Peyer's patch (tissue), 4 donors: ENCODE results near the gene MRPL53. TPM values are rescaled to one million over a fixed set of nuclear protein-coding genes. Genes with fewer than 3 reads are reported as not detected.

ENCODE experiments used
- DNase-seq, 3 donors: peaks; one replicate each; pipeline ENCODE4 v3.0.0-alpha.2; 2017 to 2019
- H3K27ac ChIP-seq, 4 donors: fragments of 200-600 bp; sonication (generic); one replicate each; pipeline ENCODE4 v1.5.1; 2016 to 2019
- H3K27me3 ChIP-seq, 2 donors: fragments of 200-600 bp; sonication (generic); one replicate each; pipeline ENCODE4 v1.5.1; 2019
- H3K36me3 ChIP-seq, 3 donors: fragments of 200-600 bp; sonication (generic); one replicate each; pipeline ENCODE4 v1.5.1; 2016 to 2019
- H3K4me1 ChIP-seq, 4 donors: fragments of 200-600 bp; sonication (generic); one replicate each; pipeline ENCODE4 v1.5.1; 2016 to 2019
- H3K4me3 ChIP-seq, 4 donors: fragments of 200-600 bp; sonication (generic); 1 replicate in 3 of 4; 2 replicates in 1 of 4; pipeline ENCODE4 v1.5.1; 2016 to 2019; ENCODE audit warnings: mild to moderate bottlenecking in 1 of 4
- H3K9me3 ChIP-seq, 4 donors: fragments of 200-600 bp; sonication (generic); one replicate each; pipeline ENCODE4 v1.5.1; 2016 to 2019; ENCODE audit warnings: mild to moderate bottlenecking in 1 of 4
- POLR2A ChIP-seq, 2 donors: fragments of 450-650 bp; IDR thresholded peaks; one replicate each; pipeline ENCODE4 v1.5.1; 2017; ENCODE audit warnings: antibody characterized with exemption in 2 of 2, mild to moderate bottlenecking in 2 of 2, moderate library complexity in 2 of 2
- total RNA-seq, 4 donors: library from RNA; depleted of rRNA; stranded (reverse); fragments of >200 nt; gene quantifications; one replicate each; pipeline ENCODE4 v1.1.0, GENCODE V29; 2016
- TF ChIP-seq, protein P1 (sequence below), 6 experiments: fragments of 450-650 bp in 4 of 6; fragments of 200-600 bp in 2 of 6; sonication (generic) in 1 of 6; IDR thresholded peaks; one replicate each; pipeline ENCODE4 v1.5.1; 2017 to 2019; ENCODE audit warnings: antibody characterized with exemption in 6 of 6, mild to moderate bottlenecking in 3 of 6, moderate library complexity in 1 of 6

Gene MRPL53
- total RNA-seq, 4 donors from 2014 or later, result 17.8 to 23.8 (median 20.0) TPM

DNA sequence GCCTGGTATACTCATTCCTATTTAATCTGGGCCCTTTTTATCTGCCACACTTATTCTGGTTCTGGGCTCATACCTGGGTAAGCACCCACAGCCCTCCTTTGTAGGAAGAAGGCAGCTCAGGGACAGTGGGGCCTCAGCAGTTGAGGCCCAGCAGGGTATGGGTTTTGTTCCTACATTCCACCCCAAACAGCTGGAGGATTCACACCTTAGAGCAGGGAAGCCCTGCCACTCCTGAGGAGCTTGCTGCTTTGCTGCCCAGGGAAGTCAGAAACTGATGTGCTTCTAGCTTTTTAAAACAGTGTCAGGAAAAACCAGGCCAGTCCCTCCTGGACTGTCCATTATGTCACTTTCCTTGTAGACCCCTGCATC, 28.1 kb upstream of the MRPL53 start:
- Histone ChIP-seq H3K9me3 (no peaks in the 10 kb centered on the region), H3K4me1 (peaks cover 3 to 64% (median 26%) of the 10 kb centered on the region in 4 donors), H3K36me3 (peaks cover 0 to 8% (median 0%) of the 10 kb centered on the region in 3 donors), H3K27ac (no peak overlapping the region), H3K27me3 (no peaks in the 10 kb centered on the region), H3K4me3 (no peak overlapping the region)
- TF ChIP-seq POLR2A (IDR thresholded peaks at IDR 0.05), result no peak
- TF ChIP-seq, protein P1, sequence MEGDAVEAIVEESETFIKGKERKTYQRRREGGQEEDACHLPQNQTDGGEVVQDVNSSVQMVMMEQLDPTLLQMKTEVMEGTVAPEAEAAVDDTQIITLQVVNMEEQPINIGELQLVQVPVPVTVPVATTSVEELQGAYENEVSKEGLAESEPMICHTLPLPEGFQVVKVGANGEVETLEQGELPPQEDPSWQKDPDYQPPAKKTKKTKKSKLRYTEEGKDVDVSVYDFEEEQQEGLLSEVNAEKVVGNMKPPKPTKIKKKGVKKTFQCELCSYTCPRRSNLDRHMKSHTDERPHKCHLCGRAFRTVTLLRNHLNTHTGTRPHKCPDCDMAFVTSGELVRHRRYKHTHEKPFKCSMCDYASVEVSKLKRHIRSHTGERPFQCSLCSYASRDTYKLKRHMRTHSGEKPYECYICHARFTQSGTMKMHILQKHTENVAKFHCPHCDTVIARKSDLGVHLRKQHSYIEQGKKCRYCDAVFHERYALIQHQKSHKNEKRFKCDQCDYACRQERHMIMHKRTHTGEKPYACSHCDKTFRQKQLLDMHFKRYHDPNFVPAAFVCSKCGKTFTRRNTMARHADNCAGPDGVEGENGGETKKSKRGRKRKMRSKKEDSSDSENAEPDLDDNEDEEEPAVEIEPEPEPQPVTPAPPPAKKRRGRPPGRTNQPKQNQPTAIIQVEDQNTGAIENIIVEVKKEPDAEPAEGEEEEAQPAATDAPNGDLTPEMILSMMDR (IDR thresholded peaks at IDR 0.05), result no peak
- no peak for DNase-seq

DNA sequence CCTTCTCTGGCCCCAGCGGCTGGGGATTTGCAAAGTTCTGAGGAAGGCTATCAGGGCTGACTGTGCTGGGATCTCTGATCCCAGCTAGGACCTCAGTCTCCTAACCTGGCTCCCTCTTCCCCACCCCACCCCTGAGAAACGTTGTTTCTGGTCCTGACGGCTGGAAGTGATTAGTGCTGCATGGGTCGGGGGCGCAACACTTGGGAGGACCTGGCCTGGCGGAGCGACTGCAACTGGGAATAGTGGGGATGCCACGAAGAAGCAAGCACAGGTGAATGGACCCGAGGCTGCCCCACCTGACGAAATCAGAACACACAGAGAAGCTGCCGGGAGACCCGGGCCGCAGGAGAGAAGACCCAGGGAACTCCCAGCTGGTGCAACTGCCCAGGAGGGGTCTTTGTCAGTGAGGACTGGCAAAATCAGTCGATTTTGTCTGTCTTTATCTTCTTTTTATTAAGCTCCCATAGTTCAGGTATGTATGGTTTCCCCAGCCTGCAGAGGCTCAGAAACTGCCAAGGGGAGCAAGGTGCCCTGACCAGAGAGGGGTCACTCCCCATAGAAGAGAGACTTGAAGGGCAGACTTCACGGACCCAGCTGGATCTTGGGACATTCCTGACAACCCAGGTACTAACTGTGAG, 27.6 kb upstream of the MRPL53 start:
- Histone ChIP-seq H3K4me3 (peak overlapping the region in 2 of 4 donors; percentile 50 to 53), H3K4me1 (peaks cover 3 to 59% (median 26%) of the 10 kb centered on the region in 4 donors), H3K27ac (no peak overlapping the region), H3K27me3 (no peaks in the 10 kb centered on the region), H3K36me3 (peaks cover 0 to 3% (median 0%) of the 10 kb centered on the region in 3 donors), H3K9me3 (no peaks in the 10 kb centered on the region)
- no peak for DNase-seq
- no peak for TF ChIP-seq POLR2A (IDR thresholded peaks at IDR 0.05)
- TF ChIP-seq, protein P1 (IDR thresholded peaks at IDR 0.05), result no peak

DNA sequence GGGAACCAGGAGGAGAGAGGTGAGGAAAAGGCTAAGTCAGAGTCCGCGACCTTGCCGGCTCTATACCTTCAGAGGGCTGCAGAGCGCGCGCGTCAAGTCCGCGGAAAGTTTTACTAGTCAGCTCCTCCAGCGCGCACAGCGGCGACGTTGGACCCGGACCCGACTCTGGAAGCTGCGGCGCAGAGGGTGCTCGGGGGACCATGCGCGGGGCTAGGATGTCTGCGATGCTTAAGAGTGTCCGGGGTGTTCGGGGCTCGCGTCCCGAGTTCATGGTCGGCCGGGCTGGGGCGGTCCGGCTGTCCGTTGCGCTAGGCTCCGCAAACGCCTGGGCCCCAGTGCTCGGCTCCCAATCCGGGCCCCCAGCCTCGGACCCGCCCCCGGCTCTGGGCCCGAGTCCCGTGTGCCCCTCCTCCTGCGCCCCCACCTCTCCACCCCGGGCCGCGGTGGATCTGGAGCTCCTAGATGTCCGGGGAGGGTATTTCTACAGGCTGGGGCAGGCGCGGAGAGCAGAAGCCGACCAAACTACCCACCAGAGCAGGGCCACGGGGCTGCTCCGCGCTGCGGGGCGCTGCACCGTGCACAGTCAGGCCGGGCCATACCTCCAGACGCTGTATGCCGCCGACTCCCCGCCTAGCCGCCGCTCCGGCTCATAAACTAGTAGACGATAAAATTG, 26.9 kb upstream of the MRPL53 start, which contains the start of gene LBX2:
Gene LBX2 (minus strand): TSS at position 337 of the 673 bp plus-strand sequence. CDS start 66 bp downstream, at position 271.
- peaks cover 3 to 53% (median 26%) of the 10 kb centered on the region in 4 donors for H3K4me1 ChIP-seq
- peak in 1 of 2 donors; percentile 18 for TF ChIP-seq POLR2A (IDR thresholded peaks at IDR 0.05)
- TF ChIP-seq, protein P1 (IDR thresholded peaks at IDR 0.05), result no peak
- H3K27ac ChIP-seq, result peak within 1 kb of the TSS in 3 of 4 donors; percentile 16 to 49 (median 29)

DNA sequence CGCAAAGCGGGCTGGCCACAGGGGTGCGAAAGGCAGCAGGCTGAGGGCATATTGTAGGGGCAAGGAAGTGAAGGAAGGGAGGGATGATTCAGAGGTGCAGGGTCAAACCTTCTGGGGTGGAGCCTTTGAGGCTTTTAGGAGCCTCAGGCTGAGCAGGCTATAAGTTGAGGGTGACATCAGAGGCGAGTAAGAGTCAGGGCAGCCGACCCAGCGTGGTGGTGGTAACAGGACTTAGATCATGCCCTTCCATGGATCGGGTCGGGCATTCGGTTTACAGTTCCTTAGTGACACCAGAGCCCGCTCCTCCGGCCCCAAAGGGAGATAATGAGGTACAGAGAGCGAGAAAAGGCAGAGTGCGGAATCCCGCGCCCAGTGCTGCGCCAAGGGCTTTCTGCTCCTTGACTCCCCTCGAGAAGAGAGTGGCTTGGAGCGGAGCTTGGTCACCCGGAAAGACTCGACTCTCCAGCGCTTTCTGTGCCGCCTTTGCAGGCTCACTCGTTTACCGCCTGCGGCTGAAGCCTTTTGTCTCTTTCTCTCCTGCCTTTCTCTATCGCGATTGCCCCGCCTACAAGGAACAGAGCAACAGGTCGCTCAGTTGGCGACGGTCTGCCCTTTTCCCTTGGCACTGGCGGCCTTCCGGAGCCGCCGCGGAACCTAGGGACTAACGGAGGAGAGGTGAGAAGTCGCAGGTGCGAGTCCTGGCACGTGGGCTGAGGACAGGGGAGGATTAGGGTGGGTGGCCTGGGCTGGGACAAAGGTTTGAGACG, 26.2 kb upstream of the MRPL53 start:
- peak overlapping the region in 3 of 4 donors; percentile 16 to 49 (median 29) for H3K27ac ChIP-seq
- peak in 2 of 3 donors; percentile 55 to 70 for DNase-seq

More for the DNA sequence above, 26.9 kb upstream of the MRPL53 start, which contains the start of gene LBX2:
- Histone ChIP-seq H3K27me3 (no peaks in the 10 kb centered on the region), H3K9me3 (no peaks in the 10 kb centered on the region), H3K36me3 (peaks cover 0 to 1% (median 0%) of the 10 kb centered on the region in 3 donors), H3K4me3 (peak within 1 kb of the TSS; percentile 30 to 60 (median 52))
- DNase-seq, result peak in 1 of 3 donors; percentile 63

More for the DNA sequence above, 26.2 kb upstream of the MRPL53 start:
- Histone ChIP-seq H3K4me1 (peaks cover 3 to 46% (median 26%) of the 10 kb centered on the region in 4 donors), H3K9me3 (no peaks in the 10 kb centered on the region), H3K36me3 (peaks cover 0 to 8% (median 0%) of the 10 kb centered on the region in 3 donors), H3K4me3 (peak overlapping the region; percentile 30 to 60 (median 52)), H3K27me3 (no peaks in the 10 kb centered on the region)
- TF ChIP-seq POLR2A (IDR thresholded peaks at IDR 0.05), result no peak
- TF ChIP-seq, protein P1 (IDR thresholded peaks at IDR 0.05), result no peak
